Myocyte (in vitro differentiated cells): ENCODE measurements around the gene PKN1. TPM values are rescaled to one million over a fixed set of nuclear protein-coding genes. Genes with fewer than 3 reads are reported as not detected.
"Not testable (repeated sequence)": the region's sequence is repeated elsewhere in the genome, so short reads cannot be mapped to it uniquely, and the experiment has no call there.

Experiments used
- DNase-seq: peaks from one replicate; pipeline ENCODE4 v3.0.0-alpha.2; 2012; ENCODE audit warnings: low read depth
- total RNA-seq: library from RNA; depleted of rRNA; stranded (reverse); fragments of >200 nt; gene quantifications from 2 replicates; pipeline ENCODE4 v1.2.3, GENCODE V29; 2014

The PKN1 gene
- total RNA-seq, 1 donor from 2014 or later, result 94.9 TPM

DNA sequence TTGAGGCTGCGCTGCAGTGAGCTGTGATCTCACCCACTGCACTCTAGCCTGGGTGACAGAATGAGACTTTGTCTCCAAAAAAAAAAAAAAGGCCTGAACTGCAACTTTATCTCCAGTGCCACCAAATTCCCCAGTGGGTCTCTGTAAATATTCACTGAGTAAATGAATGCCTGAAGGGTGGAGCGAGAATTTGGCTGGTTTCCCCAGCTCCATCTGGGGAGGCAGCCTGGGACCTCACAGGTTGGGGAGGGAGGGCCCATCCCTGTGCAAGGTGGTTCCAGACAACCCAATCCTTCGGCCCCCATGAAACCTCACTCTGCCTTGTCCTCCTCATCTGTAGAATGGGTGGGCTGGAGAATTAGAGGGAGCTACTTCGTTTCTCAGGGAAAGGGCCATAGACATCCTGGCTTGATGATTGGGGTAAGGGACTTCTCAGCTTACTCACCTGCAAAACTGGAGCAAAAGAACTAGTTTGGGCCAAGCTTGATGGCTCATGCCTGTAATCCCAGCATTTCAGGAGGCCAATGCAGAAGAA is 4.2 kb upstream of the PKN1 start:
- no peak for DNase-seq

- no peak for DNase-seq
These were observed 2.4 kb upstream of the PKN1 start for GRCh38 chr19:14430712-14431111.

DNA sequence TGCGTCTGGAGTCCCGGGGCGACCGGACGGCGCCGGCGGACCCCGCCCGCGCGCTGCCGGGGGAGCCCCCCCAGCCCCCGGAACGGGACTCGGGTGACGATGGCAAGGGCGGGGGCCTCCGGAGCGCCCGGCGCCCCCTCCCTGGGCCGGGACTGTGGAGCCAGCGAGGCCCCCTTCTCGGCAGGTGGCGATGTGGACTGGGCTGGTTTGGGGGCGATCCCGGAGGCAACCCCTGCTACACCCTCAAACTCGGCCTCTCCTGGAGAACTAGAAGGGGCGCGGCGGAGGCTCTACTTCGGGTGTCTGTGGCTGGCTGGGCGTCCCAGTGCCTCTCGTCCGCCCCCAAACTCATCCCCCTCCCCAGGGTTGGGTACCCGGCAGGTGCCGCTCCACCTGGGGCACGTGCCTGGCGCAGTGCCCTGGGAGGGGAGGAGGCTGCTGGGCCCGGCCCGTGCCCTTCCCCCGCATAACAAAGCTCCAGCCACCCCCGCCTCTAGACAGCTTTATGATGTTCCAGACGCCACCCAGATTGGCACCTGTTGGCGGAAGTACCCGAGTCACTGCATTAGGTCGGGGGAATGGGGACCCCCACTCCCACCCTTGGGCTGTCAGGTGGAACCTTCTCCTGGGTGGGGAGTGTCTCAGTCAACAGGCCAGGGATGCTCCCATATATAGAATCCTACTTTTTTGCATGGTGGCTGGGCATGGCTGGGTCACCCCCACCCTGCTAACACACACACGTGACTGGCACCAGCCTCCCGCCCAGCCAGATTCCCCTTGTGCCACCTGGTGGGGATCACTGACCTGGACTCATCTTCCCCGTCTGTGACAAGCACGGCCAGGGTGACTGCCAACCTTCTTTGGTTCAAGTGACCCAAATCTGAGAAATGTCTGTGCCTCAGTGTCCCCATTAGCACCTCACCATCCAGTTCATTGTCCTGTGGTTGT is 722 bp downstream of the PKN1 start:
- peak; percentile 18 for DNase-seq

DNA sequence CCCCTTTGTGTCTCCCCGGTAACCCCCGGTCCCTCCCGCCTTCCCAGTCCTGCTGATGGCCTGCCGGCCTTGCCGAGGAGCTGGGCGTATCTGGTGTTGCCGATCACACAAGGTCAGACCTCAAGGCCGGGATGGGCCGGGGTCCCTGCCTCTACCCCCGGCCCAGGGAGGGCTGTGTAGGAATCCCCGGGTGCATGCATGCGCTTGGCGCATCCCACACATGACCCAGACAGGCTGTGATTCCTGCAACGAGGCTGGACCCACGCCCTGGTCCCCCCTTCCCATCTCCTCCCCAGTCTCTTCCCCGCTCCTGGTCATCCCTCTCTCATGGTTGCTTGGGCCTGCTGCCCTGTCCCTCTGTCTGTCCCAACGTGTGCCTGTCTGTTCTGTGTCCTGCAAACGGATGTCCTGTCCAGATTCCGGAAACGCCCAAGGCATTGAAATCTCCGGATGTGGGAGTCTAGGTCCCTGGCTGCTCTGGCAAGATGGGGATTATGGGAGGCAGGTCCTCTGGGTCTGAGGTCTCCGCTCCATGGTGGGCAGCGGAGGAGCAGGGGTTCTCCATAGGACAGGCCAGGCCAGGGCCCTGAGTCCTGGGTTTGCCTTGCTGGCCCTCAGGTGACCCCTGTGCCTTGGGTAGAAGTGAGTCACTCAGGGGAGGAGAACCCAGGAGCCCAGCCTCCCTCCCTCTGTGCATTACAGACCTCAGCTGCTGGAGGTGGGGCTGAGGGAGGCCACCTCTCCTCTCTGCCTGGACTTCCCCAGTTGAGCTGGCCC is 1.6 kb downstream of the PKN1 start:
- DNase-seq, result peak; percentile 66

- DNase-seq, result no peak
These were observed 2.4 kb downstream of the PKN1 start for GRCh38 chr19:14435320-14436050.

DNA sequence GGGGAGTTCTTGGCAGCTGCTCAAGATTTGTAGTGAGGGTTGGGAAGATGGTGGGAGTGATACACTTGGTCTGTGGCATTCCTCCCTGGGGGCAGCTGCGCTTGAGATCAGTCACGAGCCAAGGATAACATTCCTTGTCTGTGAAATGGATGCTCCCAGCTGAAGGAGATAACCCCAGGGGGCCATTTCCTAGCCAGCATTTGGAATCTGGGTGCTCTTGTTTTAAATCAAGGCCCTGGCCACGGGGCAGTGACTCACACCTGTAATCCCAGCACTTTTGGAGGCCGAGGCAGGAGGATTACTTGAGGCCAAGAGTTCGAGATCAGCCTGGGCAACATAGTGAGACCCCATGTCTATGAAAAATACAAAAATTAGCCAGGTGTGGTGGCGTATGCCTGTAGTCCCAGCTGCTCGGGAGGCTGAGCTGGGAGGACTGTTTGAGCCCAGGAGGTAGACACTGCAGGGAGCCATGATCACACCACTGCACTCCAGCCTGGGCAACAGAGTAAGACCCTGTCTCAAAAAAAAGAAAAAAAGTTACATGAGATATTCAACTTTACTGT is 4.6 kb downstream of the PKN1 start:
- no peak for DNase-seq

DNA sequence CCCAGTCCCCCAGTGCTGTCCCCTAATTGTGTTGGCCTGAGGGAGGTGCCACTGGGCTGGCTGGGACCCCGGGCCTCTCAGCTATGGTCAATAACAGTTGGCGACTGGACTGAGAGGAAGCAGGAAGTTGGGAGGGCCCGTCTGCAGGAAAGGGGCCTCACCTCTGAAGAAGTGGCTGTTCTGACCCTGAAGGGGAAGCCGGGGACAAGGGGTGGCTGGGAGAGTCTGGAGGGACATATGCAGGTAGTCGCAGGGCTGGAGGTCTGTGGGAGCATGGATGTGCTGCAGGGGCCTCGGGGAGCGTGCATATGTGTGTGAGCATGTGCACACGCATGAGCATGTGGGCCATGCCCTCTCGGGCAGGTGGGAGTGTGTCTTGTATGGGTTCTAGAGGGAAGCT is 5.9 kb downstream of the PKN1 start:
- no peak for DNase-seq

DNA sequence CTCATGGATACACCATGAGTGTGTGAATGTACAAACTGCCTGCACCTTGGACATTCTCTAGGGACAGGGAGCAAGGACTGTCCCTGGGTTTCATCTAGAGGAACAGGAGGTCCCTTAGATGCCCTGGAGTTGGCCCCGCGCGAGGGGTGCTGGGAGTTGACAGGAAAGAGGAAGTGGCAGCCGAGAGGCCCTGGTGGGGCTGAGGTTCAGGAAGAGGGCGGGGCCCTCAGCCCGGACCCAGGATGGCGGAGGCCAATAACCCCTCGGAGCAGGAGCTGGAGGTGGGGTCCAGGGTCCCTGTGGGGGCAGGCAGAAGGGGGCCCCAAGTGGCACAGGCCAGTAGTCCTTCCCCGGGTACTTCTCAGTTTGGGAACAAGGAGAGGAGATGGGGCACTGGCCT is 6.9 kb downstream of the PKN1 start:
- no peak for DNase-seq

DNA sequence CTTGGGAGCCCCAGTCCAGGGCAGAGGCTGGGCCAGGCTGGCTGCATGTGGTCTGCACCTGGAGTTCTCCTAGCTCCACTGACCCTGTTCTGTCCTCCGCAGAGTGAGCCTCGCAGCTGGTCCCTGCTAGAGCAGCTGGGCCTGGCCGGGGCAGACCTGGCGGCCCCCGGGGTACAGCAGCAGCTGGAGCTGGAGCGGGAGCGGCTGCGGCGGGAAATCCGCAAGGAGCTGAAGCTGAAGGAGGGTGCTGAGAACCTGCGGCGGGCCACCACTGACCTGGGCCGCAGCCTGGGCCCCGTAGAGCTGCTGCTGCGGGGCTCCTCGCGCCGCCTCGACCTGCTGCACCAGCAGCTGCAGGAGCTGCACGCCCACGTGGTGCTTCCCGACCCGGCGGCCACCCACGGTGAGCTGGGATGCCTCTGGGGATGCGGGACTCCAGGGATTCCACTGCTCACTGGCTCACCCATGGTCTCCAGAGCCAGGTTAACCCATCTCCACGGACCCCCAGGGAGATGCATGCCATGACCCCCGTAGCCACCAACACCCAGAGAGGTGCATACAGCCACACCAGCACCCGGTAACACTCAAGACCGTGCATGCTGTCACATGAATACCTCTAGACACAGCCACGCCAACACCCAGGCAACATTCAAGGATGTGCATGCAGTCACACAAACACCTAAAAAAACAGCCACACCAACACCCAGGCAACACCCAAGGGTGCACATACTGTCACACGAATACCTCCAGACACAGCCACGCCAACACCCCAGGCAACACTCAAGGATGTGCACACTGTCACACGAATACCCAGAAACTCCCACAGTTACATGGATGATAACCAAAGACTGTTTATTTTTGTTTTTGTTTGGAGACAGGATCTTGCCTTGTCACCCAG is 8.2 kb downstream of the PKN1 start:
- no peak for DNase-seq

DNA sequence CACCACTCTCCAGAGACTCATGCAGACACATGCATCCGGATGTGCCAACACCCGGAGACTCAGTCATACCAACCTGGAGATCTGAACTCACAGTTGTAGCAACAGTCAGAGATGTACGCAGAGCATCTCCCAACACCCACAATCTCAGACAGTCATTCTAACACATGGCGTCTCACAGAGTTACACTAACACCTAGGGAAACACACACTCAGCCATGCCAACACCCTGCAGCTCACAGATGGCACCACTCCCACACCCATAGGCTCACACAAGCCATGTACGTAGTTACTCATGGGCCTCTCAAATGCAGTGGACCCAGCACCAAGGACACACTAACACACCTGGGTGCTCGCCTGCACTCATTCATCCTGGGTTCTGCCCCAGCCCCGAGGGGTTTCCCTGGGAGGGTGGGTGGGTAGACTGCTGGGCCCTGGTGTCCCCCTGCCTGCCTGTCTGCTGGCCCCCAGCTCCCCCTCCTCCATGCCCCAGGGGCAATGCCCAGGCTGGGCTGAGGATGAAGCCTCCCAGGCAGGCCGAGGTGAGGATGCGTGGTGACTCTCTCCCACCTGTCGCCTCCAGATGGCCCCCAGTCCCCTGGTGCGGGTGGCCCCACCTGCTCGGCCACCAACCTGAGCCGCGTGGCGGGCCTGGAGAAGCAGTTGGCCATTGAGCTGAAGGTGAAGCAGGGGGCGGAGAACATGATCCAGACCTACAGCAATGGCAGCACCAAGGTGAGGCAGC is 10.0 kb downstream of the PKN1 start:
- DNase-seq, result no peak

- no peak for DNase-seq
These were observed 10.6 kb downstream of the PKN1 start for GRCh38 chr19:14443632-14444216.

GRCh38 chr19:14446336-14447036 is 13.4 kb downstream of the PKN1 start:
- no peak for DNase-seq

DNA sequence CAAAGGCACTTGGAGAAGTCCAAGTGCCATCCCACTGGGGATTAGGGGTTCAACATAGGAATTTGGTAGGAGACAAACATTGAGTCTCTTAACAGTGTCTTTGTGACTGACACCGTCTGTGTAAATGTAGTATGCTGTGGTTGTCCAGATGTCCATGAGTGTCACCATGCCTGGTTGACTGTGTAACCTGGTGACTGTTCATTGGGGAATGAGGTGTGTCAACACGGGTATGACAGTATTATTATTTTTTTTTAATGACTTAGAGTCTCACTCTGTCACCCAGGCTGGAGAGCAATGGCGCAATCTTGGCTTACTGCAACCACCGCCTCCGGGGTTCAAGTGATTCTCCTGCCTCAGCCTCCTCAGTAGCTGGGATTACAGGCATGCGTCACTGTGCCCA is 16.2 kb downstream of the PKN1 start:
- DNase-seq, result no peak

DNA sequence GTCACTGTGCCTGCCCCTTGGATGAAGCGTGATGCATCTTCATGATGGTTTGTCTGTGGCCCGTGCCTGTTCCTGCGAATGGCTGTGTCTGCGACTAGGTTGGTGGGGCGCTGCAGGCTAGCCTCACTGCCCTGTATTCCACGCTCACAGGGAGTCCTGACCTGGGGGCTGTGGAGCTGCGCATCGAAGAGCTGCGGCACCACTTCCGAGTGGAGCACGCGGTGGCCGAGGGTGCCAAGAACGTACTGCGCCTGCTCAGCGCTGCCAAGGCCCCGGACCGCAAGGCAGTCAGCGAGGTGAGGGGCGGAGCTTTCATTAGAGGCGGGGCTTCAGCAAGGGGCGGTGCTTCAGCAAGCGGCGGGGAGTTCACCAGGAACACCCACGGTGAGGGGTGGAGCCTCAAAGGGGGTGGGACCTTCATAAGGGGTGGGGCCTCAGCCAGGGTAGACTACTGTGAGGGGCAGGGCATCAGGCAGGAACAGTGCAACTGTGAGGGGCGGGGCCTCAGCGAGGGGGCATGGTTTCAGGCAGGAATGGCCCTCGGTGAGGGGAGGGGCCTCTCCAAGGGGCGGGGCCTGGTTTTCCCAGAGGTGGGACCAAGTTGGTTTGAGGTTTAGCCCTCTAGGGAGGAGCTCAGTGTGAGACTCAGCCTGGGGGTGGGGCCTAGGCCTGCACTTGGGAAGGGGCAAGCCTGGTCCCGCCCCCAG is 17.2 kb downstream of the PKN1 start:
- no peak for DNase-seq

DNA sequence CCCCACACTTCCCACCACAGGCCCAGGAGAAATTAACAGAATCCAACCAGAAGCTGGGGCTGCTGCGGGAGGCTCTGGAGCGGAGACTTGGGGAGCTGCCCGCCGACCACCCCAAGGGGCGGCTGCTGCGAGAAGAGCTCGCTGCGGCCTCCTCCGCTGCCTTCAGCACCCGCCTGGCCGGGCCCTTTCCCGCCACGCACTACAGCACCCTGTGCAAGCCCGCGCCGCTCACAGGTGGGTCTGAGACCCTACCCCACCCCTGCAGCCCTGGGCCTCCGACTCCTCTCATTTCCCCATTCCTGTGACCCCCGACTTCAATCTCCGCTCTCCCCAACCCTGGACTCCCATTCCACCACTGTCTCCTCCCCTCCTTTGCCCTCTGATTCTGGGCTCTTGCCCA is 17.8 kb downstream of the PKN1 start:
- DNase-seq, result no peak

DNA sequence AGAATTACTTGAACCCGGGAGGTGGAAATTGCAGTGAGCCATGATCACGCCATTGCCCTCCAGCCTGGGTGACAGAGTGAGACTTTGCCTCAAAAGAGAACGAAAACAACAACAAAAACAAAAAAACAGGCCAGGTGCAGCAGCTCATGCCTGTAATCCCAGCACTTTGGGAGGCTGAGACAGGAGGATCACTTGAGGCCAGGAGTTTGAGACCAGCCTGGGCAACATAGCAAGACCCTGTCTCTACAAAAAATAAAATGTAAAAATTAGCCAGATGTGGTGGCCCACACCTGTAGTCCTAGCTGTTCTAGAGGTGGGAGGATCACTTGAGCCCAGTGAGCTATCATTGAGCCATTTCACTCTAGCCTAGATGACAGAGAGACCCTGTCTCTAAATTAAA is 19.2 kb downstream of the PKN1 start:
- not testable (repeated sequence) for DNase-seq

GRCh38 chr19:14459703-14460102 is 26.6 kb downstream of the PKN1 start:
- no peak for DNase-seq

GRCh38 chr19:14460935-14461334 is 27.8 kb downstream of the PKN1 start:
- no peak for DNase-seq
